ENCODE measurements around the gene ZSCAN10. TPM values are rescaled to one million over a fixed set of nuclear protein-coding genes. Genes with fewer than 3 reads are reported as not detected.

The ZSCAN10 gene
- polyA plus RNA-seq, 1 donor from 2014 or later = 0.10 TPM

GRCh38 chr16:3097266-3097665, 1.8 kb downstream of the ZSCAN10 start:
- H3F3A ChIP-seq (ENCODE audit: insufficient read depth, low read length, poor library complexity, severe bottlenecking) = no peaks in the 10 kb centered on the region
- no peak overlapping the region for H3K4me2 ChIP-seq (ENCODE audit: low read length)
- H3K27me3 ChIP-seq (ENCODE audit: insufficient read depth, low read depth, low read length) = peaks cover 32% of the 10 kb centered on the region
- H3K79me2 ChIP-seq (replicated peaks; ENCODE audit: insufficient read depth, low read length) = no peaks in the 10 kb centered on the region
- no peak overlapping the region for H3K27ac ChIP-seq (ENCODE audit: low read length)
- no peak overlapping the region for H3K4me3 ChIP-seq (ENCODE audit: low read length)
- no peak overlapping the region for H3K9ac ChIP-seq (ENCODE audit: low read length)
- H4K20me1 ChIP-seq (ENCODE audit: insufficient read depth) = no peaks in the 10 kb centered on the region
- no peaks in the 10 kb centered on the region for H3K36me3 ChIP-seq (ENCODE audit: insufficient read depth, low read length)
- no peaks in the 10 kb centered on the region for H3K9me3 ChIP-seq (ENCODE audit: low read length)
- TF ChIP-seq REST (IDR thresholded peaks at IDR 0.05; ENCODE audit: borderline replicate concordance) = no peak
- no peak for TF ChIP-seq EP300 (conservative IDR thresholded peaks at IDR 0.05; ENCODE audit: poor library complexity, severe bottlenecking)
- TF ChIP-seq SMC3 (conservative IDR thresholded peaks at IDR 0.05; ENCODE audit: poor library complexity) = no peak
- TF ChIP-seq RAD21 (conservative IDR thresholded peaks at IDR 0.05) = no peak
- no peak for TF ChIP-seq EZH2 (IDR thresholded peaks at IDR 0.05; ENCODE audit: borderline replicate concordance, insufficient read depth, low read length, poor library complexity, severe bottlenecking)
- no peak for TF ChIP-seq MXI1 (conservative IDR thresholded peaks at IDR 0.05; ENCODE audit: poor library complexity, severe bottlenecking)
- TF ChIP-seq TAF1 (IDR thresholded peaks at IDR 0.05; ENCODE audit: low read depth) = no peak
- TF ChIP-seq, protein P1, sequence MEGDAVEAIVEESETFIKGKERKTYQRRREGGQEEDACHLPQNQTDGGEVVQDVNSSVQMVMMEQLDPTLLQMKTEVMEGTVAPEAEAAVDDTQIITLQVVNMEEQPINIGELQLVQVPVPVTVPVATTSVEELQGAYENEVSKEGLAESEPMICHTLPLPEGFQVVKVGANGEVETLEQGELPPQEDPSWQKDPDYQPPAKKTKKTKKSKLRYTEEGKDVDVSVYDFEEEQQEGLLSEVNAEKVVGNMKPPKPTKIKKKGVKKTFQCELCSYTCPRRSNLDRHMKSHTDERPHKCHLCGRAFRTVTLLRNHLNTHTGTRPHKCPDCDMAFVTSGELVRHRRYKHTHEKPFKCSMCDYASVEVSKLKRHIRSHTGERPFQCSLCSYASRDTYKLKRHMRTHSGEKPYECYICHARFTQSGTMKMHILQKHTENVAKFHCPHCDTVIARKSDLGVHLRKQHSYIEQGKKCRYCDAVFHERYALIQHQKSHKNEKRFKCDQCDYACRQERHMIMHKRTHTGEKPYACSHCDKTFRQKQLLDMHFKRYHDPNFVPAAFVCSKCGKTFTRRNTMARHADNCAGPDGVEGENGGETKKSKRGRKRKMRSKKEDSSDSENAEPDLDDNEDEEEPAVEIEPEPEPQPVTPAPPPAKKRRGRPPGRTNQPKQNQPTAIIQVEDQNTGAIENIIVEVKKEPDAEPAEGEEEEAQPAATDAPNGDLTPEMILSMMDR (IDR thresholded peaks at IDR 0.05; ENCODE audit: poor library complexity, severe bottlenecking) = no peak
- H3K9me2 ChIP-seq (ENCODE audit: insufficient read depth, low read length) = no peaks in the 10 kb centered on the region
- H2AFZ ChIP-seq (ENCODE audit: low read depth, low read length) = no peak overlapping the region

DNA sequence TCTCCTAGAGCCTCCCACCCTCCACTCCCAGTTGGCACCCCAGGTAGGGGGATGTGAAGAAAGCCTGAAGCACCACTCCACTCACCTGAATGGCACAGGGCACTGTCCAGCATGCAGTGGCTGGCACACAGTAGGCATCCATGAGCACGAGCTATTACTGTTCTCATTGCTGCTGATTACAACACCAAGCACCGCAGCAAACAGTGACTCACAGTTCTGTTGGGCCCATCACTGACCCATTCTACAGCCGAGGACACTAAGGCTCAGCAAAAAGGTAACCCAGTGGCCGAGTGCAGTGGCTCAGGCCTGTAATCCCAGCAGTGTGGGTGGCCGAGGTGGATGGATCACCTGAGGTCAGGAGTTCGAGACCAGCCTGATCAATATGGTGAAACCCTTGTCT, 2.7 kb downstream of the ZSCAN10 start:
- no peak overlapping the region for H3K4me2 ChIP-seq (ENCODE audit: low read length)
- H3K79me2 ChIP-seq (replicated peaks; ENCODE audit: insufficient read depth, low read length) = no peaks in the 10 kb centered on the region
- H3K27ac ChIP-seq (ENCODE audit: low read length) = no peak overlapping the region
- H4K20me1 ChIP-seq (ENCODE audit: insufficient read depth) = no peaks in the 10 kb centered on the region
- H3K9me2 ChIP-seq (ENCODE audit: insufficient read depth, low read length) = no peaks in the 10 kb centered on the region
- H3F3A ChIP-seq (ENCODE audit: insufficient read depth, low read length, poor library complexity, severe bottlenecking) = no peaks in the 10 kb centered on the region
- H2AFZ ChIP-seq (ENCODE audit: low read depth, low read length) = no peak overlapping the region
- no peaks in the 10 kb centered on the region for H3K36me3 ChIP-seq (ENCODE audit: insufficient read depth, low read length)
- H3K4me3 ChIP-seq (ENCODE audit: low read length) = no peak overlapping the region
- no peak overlapping the region for H3K9ac ChIP-seq (ENCODE audit: low read length)
- no peaks in the 10 kb centered on the region for H3K9me3 ChIP-seq (ENCODE audit: low read length)
- TF ChIP-seq, protein P1 (IDR thresholded peaks at IDR 0.05; ENCODE audit: poor library complexity, severe bottlenecking) = no peak
- TF ChIP-seq POLR2AphosphoS5 (IDR thresholded peaks at IDR 0.05) (no peak), REST (IDR thresholded peaks at IDR 0.05; ENCODE audit: borderline replicate concordance) (no peak), TAF1 (IDR thresholded peaks at IDR 0.05; ENCODE audit: low read depth) (no peak), RAD21 (conservative IDR thresholded peaks at IDR 0.05) (no peak), EP300 (conservative IDR thresholded peaks at IDR 0.05; ENCODE audit: poor library complexity, severe bottlenecking) (no peak), MXI1 (conservative IDR thresholded peaks at IDR 0.05; ENCODE audit: poor library complexity, severe bottlenecking) (no peak), EZH2 (IDR thresholded peaks at IDR 0.05; ENCODE audit: borderline replicate concordance, insufficient read depth, low read length, poor library complexity, severe bottlenecking) (no peak), SMC3 (conservative IDR thresholded peaks at IDR 0.05; ENCODE audit: poor library complexity) (no peak)
- H3K27me3 ChIP-seq (ENCODE audit: insufficient read depth, low read depth, low read length) = peaks cover 32% of the 10 kb centered on the region

Data from neural cell (in vitro differentiated cells).